CD14-positive monocyte (primary cell): ENCODE measurements around the gene OSGEP. TPM values are rescaled to one million over a fixed set of nuclear protein-coding genes. Genes with fewer than 3 reads are reported as not detected.

Experiments used
- DNase-seq, 3 donors: peaks; one replicate each; pipeline ENCODE4 v3.0.0-alpha.2; 2011 to 2022
- H2AFZ ChIP-seq: 2 replicates; pipeline ENCODE4 v1.6.0; 2012; ENCODE audit warnings: mild to moderate bottlenecking, low read depth, low read length, inconsistent platforms; ENCODE audit not compliant: insufficient read depth, poor library complexity, severe bottlenecking
- H3K27ac ChIP-seq, 2 donors: 1 replicate in 1 of 2; 2 replicates in 1 of 2; pipeline ENCODE4 v1.5.1; 2012 to 2013; ENCODE audit warnings: low read length in 2 of 2, control low read depth in 1 of 2, inconsistent platforms in 1 of 2, low read depth in 1 of 2, mild to moderate bottlenecking in 1 of 2
- H3K27me3 ChIP-seq, 2 donors: one replicate each; pipeline versions ENCODE4 v1.6.0 to v1.6.1; 2011 to 2013; ENCODE audit warnings: low read length in 2 of 2; ENCODE audit not compliant: control insufficient read depth in 2 of 2, insufficient read depth in 2 of 2
- H3K36me3 ChIP-seq, 2 donors: replicated peaks in 1 of 2; 1 replicate in 1 of 2; 2 replicates in 1 of 2; pipeline versions ENCODE4 v1.5.1 to v1.6.1; 2012 to 2013; ENCODE audit warnings: low read length in 2 of 2, control low read depth in 1 of 2, inconsistent platforms in 1 of 2, mild to moderate bottlenecking in 1 of 2; ENCODE audit not compliant: insufficient read depth in 2 of 2, control insufficient read depth in 1 of 2
- H3K4me1 ChIP-seq, 2 donors: 1 replicate in 1 of 2; 2 replicates in 1 of 2; pipeline versions ENCODE4 v1.5.1 to v1.6.1; 2012 to 2013; ENCODE audit warnings: low read length in 2 of 2, control low read depth in 1 of 2, inconsistent platforms in 1 of 2, mild to moderate bottlenecking in 1 of 2, moderate library complexity in 1 of 2; ENCODE audit not compliant: insufficient read depth in 2 of 2, control insufficient read depth in 1 of 2
- H3K4me2 ChIP-seq: replicated peaks from 2 replicates; pipeline ENCODE3; 2012; ENCODE audit warnings: low read length, moderate library complexity, mild to moderate bottlenecking; ENCODE audit not compliant: poor library complexity, severe bottlenecking; ENCODE audit errors: extremely low read depth
- H3K4me3 ChIP-seq, 3 experiments: fragments of 200-600 bp in 1 of 3; sonication (generic) in 1 of 3; replicated peaks in 1 of 3; 1 replicate in 2 of 3; 2 replicates in 1 of 3; pipeline ENCODE4 v1.5.1; 2011 to 2013; ENCODE audit warnings: low read length in 3 of 3, mild to moderate bottlenecking in 3 of 3, control low read depth in 2 of 3, low read depth in 2 of 3, inconsistent platforms in 1 of 3, moderate library complexity in 1 of 3
- H3K79me2 ChIP-seq: 2 replicates; pipeline ENCODE4 v1.6.0; 2012; ENCODE audit warnings: mild to moderate bottlenecking, control low read depth, inconsistent platforms, low read length, moderate library complexity; ENCODE audit not compliant: insufficient read depth
- H3K9ac ChIP-seq: 2 replicates; pipeline ENCODE4 v1.6.0; 2017; ENCODE audit warnings: low read length, mild to moderate bottlenecking; ENCODE audit not compliant: insufficient read depth, poor library complexity, severe bottlenecking
- H3K9me3 ChIP-seq, 2 donors: replicated peaks in 1 of 2; 1 replicate in 1 of 2; 2 replicates in 1 of 2; pipeline versions ENCODE4 v1.5.1 to v1.6.1; 2012 to 2013; ENCODE audit warnings: low read length in 2 of 2, control low read depth in 1 of 2; ENCODE audit not compliant: control insufficient read depth in 1 of 2, insufficient read depth in 1 of 2
- H4K20me1 ChIP-seq: 2 replicates; pipeline ENCODE4 v1.6.0; 2012; ENCODE audit warnings: mild to moderate bottlenecking, low read length, control low read depth, moderate library complexity; ENCODE audit not compliant: insufficient read depth
- H3K27ac Mint-ChIP-seq, 7 donors: one replicate each; pipeline ENCODE4 v1.8.0; 2020; ENCODE audit warnings: mild to moderate bottlenecking in 7 of 7, mixed read lengths in 7 of 7, moderate library complexity in 6 of 7, inconsistent platforms in 2 of 7
- H3K27me3 Mint-ChIP-seq, 3 donors: one replicate each; pipeline ENCODE4 v1.8.0; 2021 to 2022; ENCODE audit warnings: low read depth in 3 of 3, mild to moderate bottlenecking in 3 of 3, mixed read lengths in 3 of 3, moderate library complexity in 3 of 3, inconsistent platforms in 1 of 3
- H3K36me3 Mint-ChIP-seq, 2 donors: one replicate each; pipeline ENCODE4 v1.8.0; 2020; ENCODE audit warnings: mixed read lengths in 2 of 2, inconsistent platforms in 1 of 2, mild to moderate bottlenecking in 1 of 2
- H3K4me1 Mint-ChIP-seq: one replicate; pipeline ENCODE4 v1.8.0; 2020; ENCODE audit warnings: mild to moderate bottlenecking, mixed read lengths
- H3K4me3 Mint-ChIP-seq, 2 donors: one replicate each; pipeline ENCODE4 v1.8.0; 2020; ENCODE audit warnings: mild to moderate bottlenecking in 2 of 2, mixed read lengths in 2 of 2, moderate library complexity in 1 of 2
- H3K9me3 Mint-ChIP-seq, 7 donors: one replicate each; pipeline ENCODE4 v1.8.0; 2020 to 2022; ENCODE audit warnings: mixed read lengths in 7 of 7, mild to moderate bottlenecking in 6 of 7, moderate library complexity in 6 of 7, inconsistent platforms in 2 of 7
- CTCF ChIP-seq: fragments of 200-600 bp; IDR thresholded peaks from one replicate; pipeline ENCODE4 v1.8.0; 2022; ENCODE audit warnings: antibody characterized with exemption, mild to moderate bottlenecking
- WGBS: methylation state at CpG from one replicate; pipeline ENCODE4 v1.1.5; 2013; ENCODE audit warnings: missing lambda C conversion rate; ENCODE audit not compliant: insufficient coverage; 5-methylcytosine and 5-hydroxymethylcytosine counted together
- intact Hi-C, 2 donors: fragments of 100-400 bp; cut with micrococcal nuclease; formaldehyde crosslinking; loops; one replicate each; pipeline versions ENCODE4 v1.15.0 to v1.15.1; 2023
- polyA plus RNA-seq, 3 donors: library from polyadenylated mRNA; depleted of rRNA in 1 of 3; unstranded in 2 of 3; stranded (reverse) in 1 of 3; fragments of 300-500 nt in 2 of 3; fragments of >200 nt in 1 of 3; fragmentation: Illumina TruSeq in 2 of 3; gene quantifications; 1 replicate in 2 of 3; 2 replicates in 1 of 3; pipeline ENCODE4 v1.2.3, GENCODE V29; 2012 to 2021

Gene OSGEP
- polyA plus RNA-seq, 3 donors = 34.7 to 112 (median 40.0) TPM

GRCh38 chr14:20492486-20492885 is 37.9 kb upstream of the OSGEP start:
- Histone ChIP-seq H3K4me3 (no peak overlapping the region), H4K20me1 (no peaks in the 10 kb centered on the region), H3K4me1 (peaks cover 60 to 79% of the 10 kb centered on the region in 2 donors), H3K9ac (no peak overlapping the region), H3K36me3 (no peaks in the 10 kb centered on the region), H3K27ac (no peak overlapping the region), H3K4me2 (no peak overlapping the region), H2AFZ (no peak overlapping the region), H3K79me2 (no peaks in the 10 kb centered on the region), H3K9me3 (no peaks in the 10 kb centered on the region), H3K27me3 (no peaks in the 10 kb centered on the region)
- intact Hi-C loops = no loop called here
- TF ChIP-seq CTCF = no peak
- peaks cover 0 to 3% (median 0%) of the 10 kb centered on the region in 3 donors for H3K27me3 Mint-ChIP-seq
- H3K27ac Mint-ChIP-seq = peak overlapping the region in 1 of 7 donors; percentile 19
- DNase-seq = no peak
- peaks cover 0 to 7% (median 4%) of the 10 kb centered on the region in 7 donors for H3K9me3 Mint-ChIP-seq
- H3K4me3 Mint-ChIP-seq = no peak overlapping the region
- peaks cover 72% of the 10 kb centered on the region for H3K4me1 Mint-ChIP-seq
- no peaks in the 10 kb centered on the region for H3K36me3 Mint-ChIP-seq
- no CpG with 5 or more reads among the region's 4 CpGs for WGBS

GRCh38 chr14:20490563-20490962 is 36.0 kb upstream of the OSGEP start:
- no peak overlapping the region for H3K4me3 Mint-ChIP-seq
- Histone ChIP-seq H3K27me3 (no peaks in the 10 kb centered on the region), H3K9me3 (no peaks in the 10 kb centered on the region), H3K9ac (no peak overlapping the region), H3K4me3 (no peak overlapping the region), H3K79me2 (no peaks in the 10 kb centered on the region), H2AFZ (no peak overlapping the region), H3K4me2 (no peak overlapping the region), H3K27ac (no peak overlapping the region), H3K36me3 (no peaks in the 10 kb centered on the region), H4K20me1 (no peaks in the 10 kb centered on the region), H3K4me1 (peaks cover 62 to 78% of the 10 kb centered on the region in 2 donors)
- H3K36me3 Mint-ChIP-seq = no peaks in the 10 kb centered on the region
- 30% methylated on average over 2 of the region's 6 CpGs for WGBS
- peaks cover 0 to 2% (median 0%) of the 10 kb centered on the region in 3 donors for H3K27me3 Mint-ChIP-seq
- peak in 1 of 3 donors; percentile 26 for DNase-seq
- intact Hi-C loops = no loop called here
- TF ChIP-seq CTCF = no peak
- H3K9me3 Mint-ChIP-seq = peaks cover 0 to 5% (median 3%) of the 10 kb centered on the region in 7 donors
- H3K4me1 Mint-ChIP-seq = peaks cover 76% of the 10 kb centered on the region
- peak overlapping the region in 3 of 7 donors; percentile 2 to 73 (median 42) for H3K27ac Mint-ChIP-seq
